Endometrium (tissue), 2 donors: Measurements from ENCODE around the gene STOX2.

Source experiments
- FAIRE-seq: peaks from 2 replicates; lab custom pipeline; 2012; peaks lifted over from hg19 to GRCh38; lab: Jason Lieb, UNC
- donor health status: control.
- donor health status: control.

STOX2 gene

DNA sequence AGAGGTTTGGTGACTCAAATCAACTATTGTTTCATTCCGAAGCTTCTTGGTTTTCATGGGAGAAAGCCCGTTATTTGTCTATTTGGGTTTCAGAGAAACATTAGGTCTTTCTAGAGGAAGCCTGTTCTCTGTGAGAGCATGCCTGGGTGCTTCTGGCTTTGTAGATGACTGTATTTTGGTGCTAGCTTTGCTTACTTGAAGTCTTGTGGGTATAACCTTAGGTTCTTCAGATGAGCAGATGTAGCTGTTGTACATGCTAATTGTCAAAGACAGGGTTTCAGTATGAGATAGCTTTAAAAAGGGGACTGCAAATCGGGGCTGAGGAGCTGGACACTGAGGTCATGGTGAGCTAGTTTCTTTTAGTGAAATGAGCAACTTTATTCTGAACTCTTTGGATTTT, 7.9 kb upstream of the STOX2 start:
- FAIRE-seq = no peak

GRCh38 chr4:183898456-183898855, 6.7 kb upstream of the STOX2 start:
- FAIRE-seq = no peak

GRCh38 chr4:183903021-183903760, 1.9 kb upstream of the STOX2 start:
- no peak for FAIRE-seq

- no peak for FAIRE-seq
These were observed 734 bp downstream of the STOX2 start for GRCh38 chr4:183905593-183906488.

DNA sequence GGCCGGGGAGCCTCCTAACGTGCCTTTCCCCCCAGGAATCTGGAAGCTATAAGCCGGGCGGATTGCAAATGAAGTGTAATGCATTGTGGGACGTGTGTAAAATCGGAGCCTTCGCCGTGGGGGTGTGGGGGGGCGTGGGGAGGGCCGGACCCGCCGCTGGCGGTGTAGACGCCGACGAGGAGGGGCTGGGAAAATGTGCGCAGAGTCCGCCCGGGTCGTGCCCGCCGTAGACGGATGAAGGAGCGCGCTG, 1.3 kb downstream of the STOX2 start:
- FAIRE-seq = no peak

DNA sequence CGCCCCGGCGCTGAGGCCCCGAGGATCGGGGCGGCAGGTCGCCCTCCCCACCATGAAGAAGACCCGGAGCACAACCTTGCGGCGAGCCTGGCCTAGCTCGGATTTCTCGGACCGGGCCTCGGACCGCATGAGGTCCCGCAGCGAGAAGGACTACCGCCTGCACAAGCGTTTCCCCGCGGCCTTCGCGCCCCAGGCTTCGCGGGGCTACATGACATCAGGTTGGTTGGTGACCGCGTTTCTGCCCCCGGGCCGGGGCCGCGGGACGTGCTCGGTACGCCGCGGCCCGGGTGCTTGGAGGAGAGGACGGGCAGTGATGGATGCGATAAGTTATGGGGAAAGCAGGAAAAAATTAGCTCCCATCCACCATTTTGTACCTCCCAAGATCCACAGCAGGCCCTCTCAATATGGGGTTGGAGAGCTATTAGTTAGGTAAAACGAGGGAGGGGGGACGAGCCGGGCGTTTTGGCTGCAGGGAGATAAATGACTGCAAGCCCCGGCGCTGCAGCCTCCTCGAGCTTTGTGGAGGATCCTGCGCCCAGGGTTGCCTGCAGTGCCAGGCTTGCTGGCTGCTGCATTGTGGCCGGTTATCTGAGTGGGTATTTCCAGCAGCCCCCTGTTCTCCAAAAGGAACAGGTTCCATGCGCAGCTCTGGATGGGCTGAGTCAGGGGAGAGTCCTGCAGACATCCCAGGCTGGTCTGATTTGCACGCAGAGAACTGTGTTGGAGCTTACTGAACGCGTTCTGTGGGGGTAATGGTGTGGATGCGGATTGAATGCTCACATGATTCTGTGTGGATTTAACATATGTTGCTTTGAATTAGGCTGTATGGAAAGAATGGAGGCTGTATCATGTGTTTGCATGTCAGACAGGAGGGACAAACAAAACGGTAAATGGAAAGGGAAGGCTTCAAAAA, 1.9 kb downstream of the STOX2 start:
- FAIRE-seq = no peak

GRCh38 chr4:183907871-183908683, 3.0 kb downstream of the STOX2 start:
- FAIRE-seq = no peak

- no peak for FAIRE-seq
These were observed 4.1 kb downstream of the STOX2 start for GRCh38 chr4:183909187-183909586.

GRCh38 chr4:183909801-183910200, 4.7 kb downstream of the STOX2 start:
- no peak for FAIRE-seq

DNA sequence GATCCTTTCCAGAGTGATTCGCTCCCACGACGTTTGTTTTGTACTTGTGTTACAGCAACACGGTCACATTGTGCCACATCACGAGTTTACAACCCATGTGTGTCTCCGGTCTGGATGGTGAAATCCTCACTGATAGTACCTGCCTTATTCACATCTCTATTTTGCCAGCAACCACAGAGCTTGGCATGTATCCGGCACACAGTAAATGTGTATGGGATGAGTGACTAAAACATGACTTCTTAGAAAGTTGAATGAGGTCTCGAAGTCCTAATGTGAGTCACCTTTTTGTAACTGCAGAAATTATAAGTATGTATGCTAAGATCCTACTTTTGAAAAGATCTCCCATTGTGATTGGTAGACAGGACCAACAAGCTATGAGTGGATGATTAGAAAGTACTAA, 7.5 kb downstream of the STOX2 start:
- FAIRE-seq = no peak

GRCh38 chr4:183915976-183916375, 10.9 kb downstream of the STOX2 start:
- FAIRE-seq = no peak

- FAIRE-seq = no peak
These were observed 13.6 kb downstream of the STOX2 start for GRCh38 chr4:183918696-183919095.

DNA sequence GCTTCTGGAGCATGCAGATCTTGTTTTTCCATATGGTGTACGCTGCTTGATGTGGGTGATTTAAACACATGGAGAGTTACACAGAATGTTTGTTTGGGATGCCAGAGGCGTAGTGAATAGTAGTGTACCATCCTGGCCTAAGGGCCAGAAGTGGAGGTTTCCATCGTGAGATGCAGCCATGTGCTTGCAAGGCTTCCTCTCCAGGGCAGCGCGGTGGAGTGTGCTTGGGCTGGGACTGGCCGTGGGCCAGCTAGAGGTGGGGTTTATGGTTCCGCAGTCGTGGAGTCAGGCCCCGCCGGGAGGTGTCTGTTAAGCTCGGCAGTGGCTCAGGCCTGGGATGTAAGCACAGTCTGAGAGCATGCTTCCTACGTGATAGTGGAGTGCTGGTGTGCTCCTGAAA, 14.0 kb downstream of the STOX2 start:
- no peak for FAIRE-seq

DNA sequence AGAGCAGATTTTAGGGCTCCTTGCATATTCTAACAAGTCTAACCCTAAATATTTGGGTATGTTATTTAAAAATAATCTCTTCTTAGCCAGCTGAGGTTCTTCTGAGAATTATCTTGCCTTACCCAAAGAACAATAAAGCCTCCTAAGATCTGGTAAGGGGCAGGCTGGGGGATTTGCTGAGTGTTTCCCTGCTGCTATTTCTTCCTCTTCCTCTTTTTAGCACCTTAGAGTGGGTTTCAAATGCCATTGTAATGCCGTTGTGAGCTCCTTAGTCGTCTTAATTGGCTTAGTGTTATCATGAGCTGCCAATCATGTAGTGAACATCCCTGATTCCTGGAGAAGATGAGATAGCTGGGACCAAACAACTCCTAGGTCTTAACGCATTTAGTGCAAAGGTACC, 15.4 kb downstream of the STOX2 start:
- no peak for FAIRE-seq

GRCh38 chr4:183921335-183921734, 16.2 kb downstream of the STOX2 start:
- FAIRE-seq = no peak

GRCh38 chr4:183924362-183925044, 19.4 kb downstream of the STOX2 start:
- no peak for FAIRE-seq

DNA sequence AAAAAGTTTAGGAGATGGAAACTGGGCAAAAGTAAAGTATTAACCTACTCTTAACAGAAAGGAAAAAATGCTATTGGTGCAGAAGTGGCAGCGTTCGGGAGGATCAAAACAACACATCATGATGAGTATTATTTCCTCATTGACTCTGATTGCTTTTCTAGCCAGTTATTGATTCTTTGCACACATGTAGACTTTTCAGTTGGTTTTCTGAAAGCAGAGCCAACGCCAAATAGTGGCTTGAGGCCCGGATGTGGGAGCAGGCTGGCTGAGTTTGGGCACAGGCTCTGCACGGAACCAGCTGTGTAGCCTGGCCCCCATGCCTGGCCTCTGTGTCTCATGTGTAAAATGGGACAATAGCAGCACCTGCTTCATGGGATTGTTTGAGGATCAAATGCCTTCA, 21.8 kb downstream of the STOX2 start:
- no peak for FAIRE-seq

- no peak for FAIRE-seq
These were observed 27.5 kb downstream of the STOX2 start for GRCh38 chr4:183932576-183932975.

- FAIRE-seq = no peak
These were observed 29.7 kb downstream of the STOX2 start for GRCh38 chr4:183934761-183935160.

GRCh38 chr4:183935355-183936005, 30.4 kb downstream of the STOX2 start:
- FAIRE-seq = no peak

- FAIRE-seq = no peak
These were observed 30.9 kb downstream of the STOX2 start for GRCh38 chr4:183936047-183936446.
